Gastroesophageal sphincter (tissue), 3 donors: ENCODE data around the gene PCID2.

Experiments used
- POLR2A ChIP-seq, 2 donors: fragments of 450-650 bp; IDR thresholded peaks; one replicate each; pipeline ENCODE4 v1.6.1; 2017; ENCODE audit warnings: antibody characterized with exemption in 2 of 2, mild to moderate bottlenecking in 2 of 2, moderate library complexity in 1 of 2
- POLR2AphosphoS5 ChIP-seq: sonication (generic); formaldehyde crosslinking; IDR thresholded peaks from one replicate; pipeline ENCODE4 v1.6.1; 2017; ENCODE audit warnings: antibody characterized with exemption
- TF ChIP-seq, protein P1 (sequence below), 4 experiments: fragments of 200-600 bp in 2 of 4; fragments of 450-650 bp in 2 of 4; sonication (generic) in 1 of 4; IDR thresholded peaks; one replicate each; pipeline ENCODE4 v1.5.1; 2017 to 2019; ENCODE audit warnings: antibody characterized with exemption in 4 of 4, mild to moderate bottlenecking in 2 of 4, moderate library complexity in 2 of 4

- TF ChIP-seq POLR2AphosphoS5 (no peak), POLR2A (IDR thresholded peaks at IDR 0.05) (no peak)
- TF ChIP-seq, protein P1, sequence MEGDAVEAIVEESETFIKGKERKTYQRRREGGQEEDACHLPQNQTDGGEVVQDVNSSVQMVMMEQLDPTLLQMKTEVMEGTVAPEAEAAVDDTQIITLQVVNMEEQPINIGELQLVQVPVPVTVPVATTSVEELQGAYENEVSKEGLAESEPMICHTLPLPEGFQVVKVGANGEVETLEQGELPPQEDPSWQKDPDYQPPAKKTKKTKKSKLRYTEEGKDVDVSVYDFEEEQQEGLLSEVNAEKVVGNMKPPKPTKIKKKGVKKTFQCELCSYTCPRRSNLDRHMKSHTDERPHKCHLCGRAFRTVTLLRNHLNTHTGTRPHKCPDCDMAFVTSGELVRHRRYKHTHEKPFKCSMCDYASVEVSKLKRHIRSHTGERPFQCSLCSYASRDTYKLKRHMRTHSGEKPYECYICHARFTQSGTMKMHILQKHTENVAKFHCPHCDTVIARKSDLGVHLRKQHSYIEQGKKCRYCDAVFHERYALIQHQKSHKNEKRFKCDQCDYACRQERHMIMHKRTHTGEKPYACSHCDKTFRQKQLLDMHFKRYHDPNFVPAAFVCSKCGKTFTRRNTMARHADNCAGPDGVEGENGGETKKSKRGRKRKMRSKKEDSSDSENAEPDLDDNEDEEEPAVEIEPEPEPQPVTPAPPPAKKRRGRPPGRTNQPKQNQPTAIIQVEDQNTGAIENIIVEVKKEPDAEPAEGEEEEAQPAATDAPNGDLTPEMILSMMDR (IDR thresholded peaks at IDR 0.05) = no peak
These were observed 18.3 kb downstream of the PCID2 start for GRCh38 chr13:113190181-113190580.
